Activated CD4-positive, alpha-beta T cell treated with anti-CD3 and anti-CD28 coated beads for 1 hour (primary cell): ENCODE data around the gene PDE4B.

Experiments used
- DNase-seq: peaks from one replicate; pipeline ENCODE4 v3.0.0-alpha.2; 2020

PDE4B gene

DNA sequence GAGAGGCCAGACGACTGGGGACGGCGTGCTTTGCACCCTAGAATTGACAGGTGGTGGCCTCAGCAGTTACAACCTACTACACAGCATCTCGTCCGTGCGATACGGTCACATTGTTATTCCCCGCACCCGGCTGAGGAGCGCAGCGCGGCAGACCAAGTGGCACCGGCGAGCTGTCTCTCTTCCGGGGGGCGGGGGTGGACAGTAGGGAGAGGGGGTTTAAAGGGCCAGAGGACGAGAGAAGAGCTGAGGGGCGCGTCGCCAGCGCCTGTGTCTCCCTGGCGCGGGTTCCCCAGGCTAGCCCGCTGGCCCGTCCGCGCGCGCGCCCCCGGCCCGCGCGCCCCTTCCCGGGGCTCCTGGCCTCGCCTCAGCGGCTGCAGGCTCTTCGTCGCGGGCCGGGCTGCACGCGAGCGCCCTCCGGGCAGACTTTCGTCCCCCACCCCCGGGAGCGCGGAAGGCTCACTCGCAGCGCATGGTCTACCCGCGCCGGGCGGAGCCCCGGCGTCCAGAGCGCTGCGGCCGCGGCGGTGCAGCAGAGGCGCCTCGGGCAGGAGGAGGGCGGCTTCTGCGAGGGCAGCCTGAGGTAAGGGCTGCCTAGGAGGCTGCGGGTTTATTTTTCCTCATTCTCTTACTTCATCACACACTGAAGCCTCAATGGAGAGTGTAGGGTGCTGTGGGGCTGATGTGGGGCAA lies at the start of gene PDE4B:
TSS of gene PDE4B (plus strand) at position 227 of the 690 bp plus-strand sequence.
- DNase-seq, result no peak

DNA sequence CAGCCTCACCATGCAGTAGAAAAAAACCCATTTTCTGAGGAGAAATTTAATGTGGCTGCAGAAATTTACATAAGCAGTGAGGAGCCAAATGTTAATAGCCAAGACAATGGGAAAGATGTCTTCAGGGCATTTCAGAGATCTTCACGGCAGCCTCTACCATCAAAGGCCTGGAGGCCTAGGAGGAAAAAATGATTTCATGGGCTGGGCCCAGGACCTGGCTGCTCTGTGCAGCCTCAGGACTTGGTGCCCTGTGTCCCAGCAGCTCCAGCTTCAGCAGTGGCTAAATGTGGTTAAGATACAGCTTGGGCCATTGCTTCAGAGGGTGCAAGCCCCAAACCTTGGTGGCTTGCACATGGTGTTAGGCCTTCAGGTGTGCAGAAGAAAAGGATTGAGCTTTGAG lies 48.0 kb upstream of the PDE4B start:
- no peak for DNase-seq

DNA sequence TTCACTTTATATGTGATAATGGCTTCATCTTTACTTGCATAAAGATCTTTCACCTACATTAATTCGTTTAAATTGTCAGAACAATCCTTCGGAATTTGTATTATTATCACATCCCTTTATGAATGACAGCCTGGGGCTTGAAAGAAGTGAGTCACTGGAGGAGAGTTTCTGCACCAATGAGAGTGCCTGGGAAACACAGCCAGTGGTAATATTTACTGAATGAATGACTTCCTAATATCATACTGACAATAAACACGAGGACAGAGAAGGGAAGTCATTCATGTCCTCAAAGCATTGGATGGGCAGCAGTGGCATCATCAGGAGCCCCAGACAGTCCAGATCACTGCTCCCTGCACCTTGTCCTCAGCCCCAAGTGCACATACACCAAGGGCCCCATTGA lies 40.7 kb upstream of the PDE4B start:
- DNase-seq, result no peak

DNA sequence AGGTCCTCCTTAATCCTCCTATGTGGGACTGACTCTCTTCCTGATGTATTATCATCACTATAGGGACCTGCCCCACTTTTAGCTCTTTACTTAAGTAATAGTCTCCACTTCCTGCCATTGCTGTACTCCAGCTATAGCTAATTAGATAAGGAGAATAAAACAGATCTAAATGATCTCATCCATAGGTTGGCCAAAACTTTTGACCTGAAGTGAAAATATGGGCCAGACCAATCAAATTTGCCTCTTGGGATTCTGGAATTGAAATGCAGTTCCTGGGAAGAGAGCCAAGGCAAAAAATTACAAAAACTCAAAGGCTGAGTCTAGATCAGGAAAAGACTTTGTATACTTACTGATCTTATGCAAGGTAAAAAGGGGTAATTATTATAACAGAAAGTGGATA lies 36.1 kb upstream of the PDE4B start:
- no peak for DNase-seq

DNA sequence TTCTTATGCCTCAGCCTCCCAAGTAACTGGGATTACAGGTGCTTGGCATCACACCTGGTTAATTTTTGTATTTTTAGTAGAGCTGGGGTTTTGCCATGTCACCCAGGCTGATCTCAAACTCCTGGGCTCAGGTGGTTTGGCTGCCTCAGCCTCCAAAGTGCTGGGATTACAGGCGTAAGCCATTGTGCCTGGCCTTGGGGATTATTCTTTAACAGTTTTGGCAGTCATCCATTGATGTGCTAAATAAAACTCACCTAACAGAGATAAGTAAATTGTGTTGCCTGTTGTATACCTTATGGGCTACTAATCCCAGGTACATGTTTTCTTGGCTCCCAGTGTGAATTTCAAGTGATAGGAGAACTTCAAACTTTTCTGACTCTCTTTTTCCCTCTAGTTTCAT lies 35.2 kb upstream of the PDE4B start:
- no peak for DNase-seq

- DNase-seq, result no peak
These were observed 34.6 kb upstream of the PDE4B start for GRCh38 chr1:65758128-65758527.

DNA sequence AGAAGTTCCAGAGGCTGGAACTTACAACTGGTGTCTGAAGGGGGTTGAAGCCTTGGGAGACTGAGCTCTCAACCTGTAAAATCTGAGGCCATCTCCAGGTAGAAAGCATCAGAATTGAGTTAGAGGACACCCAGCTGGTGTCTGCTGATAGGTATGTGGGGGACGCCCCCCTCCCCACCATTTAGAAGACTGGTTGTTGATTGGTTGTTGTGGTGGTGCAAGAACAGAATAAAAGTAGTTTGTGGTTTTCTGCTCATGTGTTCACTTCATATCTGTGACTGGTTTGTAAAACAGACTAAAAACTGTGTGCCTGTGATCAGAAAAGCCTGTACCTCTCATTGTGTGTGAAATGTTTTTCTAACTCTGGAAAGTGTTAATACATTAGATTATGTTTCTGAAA lies 33.2 kb upstream of the PDE4B start:
- DNase-seq, result no peak

GRCh38 chr1:65762081-65762862 lies 30.4 kb upstream of the PDE4B start:
- no peak for DNase-seq

GRCh38 chr1:65764052-65764451 lies 28.6 kb upstream of the PDE4B start:
- no peak for DNase-seq

GRCh38 chr1:65765631-65766030 lies 27.1 kb upstream of the PDE4B start:
- DNase-seq, result no peak

DNA sequence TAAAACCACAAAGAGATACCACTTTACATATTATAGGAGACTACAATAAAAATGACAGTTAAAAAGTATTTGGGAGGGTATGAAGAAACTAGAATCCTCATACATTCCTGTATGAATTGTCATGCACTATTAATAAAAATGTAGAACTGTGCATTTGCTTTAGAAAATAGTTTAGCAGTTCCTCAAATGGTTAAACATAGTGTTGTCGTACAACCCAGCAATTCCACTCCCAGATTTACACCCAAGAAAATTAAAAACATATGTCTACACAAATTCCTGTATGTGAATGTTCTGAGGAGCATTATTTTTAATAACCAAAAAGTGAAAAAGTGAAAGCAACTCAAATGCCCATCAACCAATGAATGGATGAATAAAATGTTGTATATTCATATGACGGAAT lies 23.1 kb upstream of the PDE4B start:
- no peak for DNase-seq

DNA sequence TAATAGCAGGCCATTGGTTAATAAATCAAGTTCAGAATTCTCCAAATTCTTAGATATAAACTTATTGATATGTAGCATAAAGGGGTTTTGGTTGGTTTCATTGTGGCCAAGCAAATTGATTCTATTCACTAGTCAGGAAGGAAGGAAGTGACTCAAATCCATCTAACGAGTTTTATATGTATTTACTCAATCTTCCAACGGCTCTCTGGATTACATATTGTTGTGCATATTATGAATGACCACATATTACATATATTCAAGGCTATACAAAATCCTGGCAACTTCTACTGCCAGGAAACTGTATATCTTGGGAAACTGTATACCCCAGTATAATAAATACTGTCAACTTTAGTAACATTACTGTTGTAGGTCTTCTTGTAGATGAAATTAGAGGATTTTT lies 20.1 kb upstream of the PDE4B start:
- no peak for DNase-seq

GRCh38 chr1:65773391-65774123 lies 19.1 kb upstream of the PDE4B start:
- no peak for DNase-seq

- DNase-seq, result no peak
These were observed 3.9 kb upstream of the PDE4B start for GRCh38 chr1:65788762-65789161.

DNA sequence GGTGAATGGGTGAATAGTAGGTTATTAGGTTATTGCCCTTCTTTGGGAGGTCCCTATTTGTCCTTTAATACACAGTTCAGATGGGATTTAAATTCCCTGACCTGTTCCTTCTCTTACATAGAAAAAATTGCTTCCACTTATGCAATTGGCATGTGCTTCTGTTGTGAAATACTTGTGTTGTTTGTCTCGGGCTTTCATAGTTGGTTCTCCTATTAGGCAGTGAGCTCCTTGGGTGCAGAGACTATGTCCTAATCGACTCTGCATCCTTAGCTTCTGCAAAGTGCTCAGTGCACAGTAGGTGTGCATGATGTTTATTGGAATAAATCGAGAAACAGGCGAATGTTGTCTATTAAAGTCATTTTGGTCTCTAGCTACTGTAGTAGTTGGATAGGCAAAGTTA lies 1.3 kb upstream of the PDE4B start:
- DNase-seq, result no peak

DNA sequence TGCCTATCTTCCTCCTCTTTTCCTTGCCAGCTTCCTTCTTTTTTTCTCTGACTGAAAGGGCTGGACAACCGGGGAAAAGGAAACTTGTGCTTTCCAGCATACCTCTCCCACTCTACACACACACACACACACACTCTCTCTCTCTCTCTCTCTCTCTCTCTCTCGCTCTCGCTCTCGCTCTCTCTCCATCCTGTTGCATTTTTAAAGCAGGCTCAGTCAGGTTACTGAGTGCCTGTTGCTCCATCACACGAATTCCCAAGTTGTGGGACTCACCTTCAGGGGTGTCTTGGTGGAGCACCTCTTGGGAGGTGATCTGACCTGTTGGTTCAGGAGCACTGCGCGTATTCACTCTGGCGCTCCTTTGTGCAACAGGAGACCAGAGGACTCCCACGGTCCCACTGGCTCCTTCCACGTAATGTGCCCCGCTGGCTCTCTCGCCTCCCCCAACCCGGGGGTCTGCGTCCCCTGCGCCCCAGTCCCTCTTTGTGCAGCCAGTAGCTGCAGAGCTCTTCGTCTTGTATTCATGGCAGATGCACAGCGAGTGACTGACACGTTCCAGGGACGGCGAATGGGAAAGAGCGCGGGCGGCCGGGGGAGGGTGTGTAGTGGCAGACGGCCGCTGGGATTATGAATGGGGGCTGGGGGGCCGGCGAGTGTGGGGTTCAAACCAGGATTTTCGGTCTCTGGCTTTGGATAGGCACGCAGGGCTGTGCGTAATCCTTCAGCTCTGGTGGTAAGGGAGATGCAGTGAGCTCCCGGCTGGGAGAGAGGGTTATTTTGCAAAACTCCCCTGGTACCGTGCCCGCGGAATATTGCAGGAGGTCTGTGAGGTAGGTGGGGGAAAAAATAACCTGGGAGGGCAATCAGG lies 660 bp upstream of the PDE4B start:
- no peak for DNase-seq

DNA sequence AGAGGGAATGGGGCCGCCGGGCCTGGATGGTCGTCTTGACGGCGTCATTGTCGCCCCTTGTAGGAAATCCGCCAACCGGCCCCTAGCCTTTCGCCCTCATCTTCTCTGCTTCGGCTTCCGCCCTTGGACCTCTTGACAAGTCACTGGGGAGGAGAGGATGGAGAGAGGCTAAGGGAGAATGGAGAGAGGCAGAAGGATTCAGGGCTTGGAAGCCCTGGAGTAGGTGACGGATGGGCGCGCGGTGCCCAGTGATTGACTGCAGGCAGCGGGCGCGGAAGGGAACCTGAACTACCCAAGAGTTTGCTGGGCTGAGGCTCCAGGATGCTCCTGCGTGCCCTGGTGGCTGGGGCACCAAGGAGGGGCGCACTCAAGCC lies 651 bp downstream of the PDE4B start:
- no peak for DNase-seq

GRCh38 chr1:65795311-65795710 lies 2.6 kb downstream of the PDE4B start:
- no peak for DNase-seq

- DNase-seq, result no peak
These were observed 6.9 kb downstream of the PDE4B start for GRCh38 chr1:65799601-65800000.

- DNase-seq, result no peak
These were observed 11.9 kb downstream of the PDE4B start for GRCh38 chr1:65804584-65804983.

GRCh38 chr1:65812065-65812464 lies 19.4 kb downstream of the PDE4B start:
- DNase-seq, result no peak

DNA sequence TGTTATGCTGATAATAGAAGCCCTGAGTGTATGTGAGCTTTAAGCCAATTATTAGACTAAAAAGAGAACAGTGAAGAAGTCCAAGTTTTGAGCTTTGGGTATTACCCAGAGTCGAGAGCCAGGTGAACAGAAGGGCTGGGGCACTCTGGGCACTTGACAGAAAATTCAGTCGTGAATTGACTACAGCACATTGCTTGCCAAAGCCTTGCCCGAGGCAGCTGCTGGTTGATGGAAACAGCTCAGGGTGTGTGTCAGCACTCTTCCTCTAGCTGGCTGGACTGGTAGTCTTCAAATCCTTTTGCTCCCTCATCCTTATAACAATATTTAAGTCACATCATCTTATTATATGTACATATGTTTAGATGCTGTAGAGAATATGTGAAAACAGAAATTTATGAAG lies 21.3 kb downstream of the PDE4B start:
- DNase-seq, result no peak

DNA sequence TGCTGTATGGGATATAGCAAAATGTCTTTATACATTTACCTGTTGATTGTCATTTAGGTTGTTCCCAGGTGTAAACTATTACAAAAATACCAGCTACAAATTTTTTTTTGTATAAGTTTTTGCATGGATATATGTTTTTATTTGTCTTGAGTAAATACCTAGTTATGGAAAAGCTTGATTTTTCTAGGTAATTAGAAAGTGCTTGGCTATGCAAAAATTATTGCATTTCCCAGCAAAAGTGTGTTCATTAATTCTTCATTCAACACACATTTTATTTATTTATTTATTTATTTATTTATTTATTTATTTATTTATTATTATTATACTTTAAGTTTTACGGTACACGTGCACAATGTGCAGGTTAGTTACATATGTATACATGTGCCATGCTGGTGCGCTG lies 22.1 kb downstream of the PDE4B start:
- DNase-seq, result no peak
